AG10803 (cell line): Measurements from ENCODE around the gene ZSWIM8.

ENCODE experiments used
- DNase-seq: peaks from one replicate; pipeline ENCODE4 v3.0.0; 2010; ENCODE audit warnings: low read depth
- H3K4me3 ChIP-seq: 2 replicates; pipeline ENCODE4 v1.5.1; 2011; ENCODE audit warnings: mild to moderate bottlenecking, low read length, control low read depth
- TF ChIP-seq, protein P1 (sequence below): conservative IDR thresholded peaks from 2 replicates; pipeline ENCODE4 v1.5.1; 2011; ENCODE audit warnings: mild to moderate bottlenecking, low read length, control low read depth, inconsistent platforms

ZSWIM8 gene

DNA sequence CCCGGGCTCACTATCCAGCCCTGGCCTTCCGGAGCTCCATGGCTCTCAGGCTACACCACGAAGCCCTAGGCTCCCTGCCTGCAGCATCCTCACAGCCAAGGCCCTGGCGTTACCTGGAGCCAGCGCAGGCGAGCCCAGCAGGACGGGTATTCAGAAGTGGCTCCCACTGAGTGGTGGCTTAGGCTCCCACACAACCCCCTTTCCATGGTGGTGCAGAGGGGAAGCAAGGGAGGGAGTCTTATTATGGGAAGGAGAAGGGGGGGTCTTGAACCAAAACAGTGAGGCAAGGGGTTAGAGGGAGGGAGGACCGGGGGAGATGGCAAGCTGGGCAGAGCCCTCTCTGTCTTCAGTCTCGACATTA is 55.6 kb downstream of the ZSWIM8 start:
- TF ChIP-seq, protein P1, sequence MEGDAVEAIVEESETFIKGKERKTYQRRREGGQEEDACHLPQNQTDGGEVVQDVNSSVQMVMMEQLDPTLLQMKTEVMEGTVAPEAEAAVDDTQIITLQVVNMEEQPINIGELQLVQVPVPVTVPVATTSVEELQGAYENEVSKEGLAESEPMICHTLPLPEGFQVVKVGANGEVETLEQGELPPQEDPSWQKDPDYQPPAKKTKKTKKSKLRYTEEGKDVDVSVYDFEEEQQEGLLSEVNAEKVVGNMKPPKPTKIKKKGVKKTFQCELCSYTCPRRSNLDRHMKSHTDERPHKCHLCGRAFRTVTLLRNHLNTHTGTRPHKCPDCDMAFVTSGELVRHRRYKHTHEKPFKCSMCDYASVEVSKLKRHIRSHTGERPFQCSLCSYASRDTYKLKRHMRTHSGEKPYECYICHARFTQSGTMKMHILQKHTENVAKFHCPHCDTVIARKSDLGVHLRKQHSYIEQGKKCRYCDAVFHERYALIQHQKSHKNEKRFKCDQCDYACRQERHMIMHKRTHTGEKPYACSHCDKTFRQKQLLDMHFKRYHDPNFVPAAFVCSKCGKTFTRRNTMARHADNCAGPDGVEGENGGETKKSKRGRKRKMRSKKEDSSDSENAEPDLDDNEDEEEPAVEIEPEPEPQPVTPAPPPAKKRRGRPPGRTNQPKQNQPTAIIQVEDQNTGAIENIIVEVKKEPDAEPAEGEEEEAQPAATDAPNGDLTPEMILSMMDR, result no peak
- H3K4me3 ChIP-seq, result no peak overlapping the region
- no peak for DNase-seq

DNA sequence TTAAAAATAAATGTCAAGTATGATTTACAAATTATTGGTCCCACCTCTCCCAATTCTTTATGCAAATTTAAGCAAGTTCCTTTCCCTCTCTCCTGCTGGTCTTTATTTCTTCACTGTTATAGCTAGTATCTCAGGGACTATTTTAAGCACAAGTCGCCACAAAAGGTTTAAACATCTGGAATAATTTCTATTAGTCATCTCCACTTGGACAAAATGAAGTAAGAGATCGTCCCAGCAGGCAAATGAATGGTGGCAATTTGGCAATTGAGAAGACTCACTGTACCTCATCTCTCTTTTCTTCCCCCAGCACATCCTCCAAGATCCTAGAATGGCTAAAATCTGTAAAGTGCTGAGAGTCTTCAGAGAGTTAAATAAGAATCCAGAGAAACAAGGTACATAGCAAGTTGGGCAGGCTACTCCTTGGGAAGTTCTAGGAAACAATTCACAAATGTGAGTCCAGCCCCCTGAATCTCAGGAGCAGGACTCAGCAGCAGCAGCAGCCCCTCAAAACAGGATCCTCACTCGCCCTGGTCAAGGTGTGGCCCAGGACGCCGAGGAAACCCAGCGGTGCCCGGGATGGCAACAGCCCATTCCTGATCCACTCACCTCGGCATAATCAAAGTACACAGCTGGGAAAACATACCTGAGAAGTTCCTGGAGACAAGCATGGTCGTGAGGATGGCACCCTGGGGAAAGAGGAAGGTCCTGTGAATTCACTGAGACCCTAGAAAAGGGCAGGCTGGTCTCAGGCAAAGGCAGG is 56.3 kb downstream of the ZSWIM8 start:
- H3K4me3 ChIP-seq, result no peak overlapping the region
- TF ChIP-seq, protein P1, result no peak
- peak; percentile 74 for DNase-seq

DNA sequence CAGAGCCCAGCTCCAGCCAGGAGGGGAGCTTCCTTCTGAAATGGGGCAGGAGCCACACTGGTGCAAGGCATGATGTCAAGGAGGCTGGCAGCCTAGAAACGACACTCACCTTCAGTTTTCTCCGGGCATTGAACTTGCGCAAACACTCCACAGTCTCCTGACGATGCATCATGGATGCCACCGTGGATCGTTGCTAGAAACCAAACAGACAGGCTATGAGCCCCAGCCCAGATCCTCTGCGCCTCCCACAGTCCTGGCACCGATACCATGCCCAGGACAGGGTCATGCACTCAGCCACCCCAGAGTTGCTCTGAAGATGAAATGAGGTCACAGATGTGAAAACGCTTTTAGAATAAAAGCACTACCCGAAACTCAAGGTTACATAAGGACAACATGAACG is 56.9 kb downstream of the ZSWIM8 start:
- H3K4me3 ChIP-seq, result no peak overlapping the region
- TF ChIP-seq, protein P1, result no peak
- DNase-seq, result no peak

DNA sequence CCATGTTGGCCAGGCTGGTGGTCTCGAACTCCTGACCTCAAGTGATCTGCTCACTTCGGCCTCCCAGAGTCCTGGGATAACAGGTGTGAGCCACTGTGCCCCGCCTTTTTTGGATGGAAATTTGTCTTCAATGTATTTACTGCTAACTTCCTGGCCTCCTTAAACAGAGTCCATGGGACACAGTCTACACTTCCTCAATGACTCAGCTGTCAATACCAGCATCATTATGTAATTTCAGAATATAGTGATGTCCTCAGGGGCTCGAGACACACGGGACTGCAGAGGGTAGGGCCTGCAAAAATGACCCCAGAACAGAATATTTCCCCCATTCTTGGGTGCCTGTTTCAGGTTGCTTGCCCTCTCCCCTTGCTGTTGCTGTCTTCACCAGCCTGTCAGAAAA is 57.9 kb downstream of the ZSWIM8 start:
- DNase-seq, result no peak
- TF ChIP-seq, protein P1, result no peak
- H3K4me3 ChIP-seq, result no peak overlapping the region

DNA sequence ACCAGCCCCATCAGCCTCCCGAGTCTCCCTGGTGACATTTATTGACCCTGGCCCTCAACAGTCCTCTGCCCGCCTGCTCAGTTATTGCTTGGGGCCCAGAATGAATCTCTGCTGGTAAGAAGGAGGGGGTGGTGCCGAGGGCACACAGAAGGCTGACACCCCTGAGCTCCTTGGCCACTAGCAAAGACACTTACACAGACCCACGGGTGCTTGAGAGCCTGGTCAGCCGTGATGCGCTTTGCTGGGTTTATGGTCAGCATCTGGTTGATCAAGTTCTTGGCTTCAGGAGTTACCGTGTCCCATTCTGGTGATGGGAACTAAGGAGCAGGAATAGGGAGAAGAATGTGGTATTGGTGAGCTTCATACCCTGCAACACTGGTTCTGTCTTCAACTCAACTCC is 61.6 kb downstream of the ZSWIM8 start:
- no peak for DNase-seq
- TF ChIP-seq, protein P1, result no peak
- no peak overlapping the region for H3K4me3 ChIP-seq

DNA sequence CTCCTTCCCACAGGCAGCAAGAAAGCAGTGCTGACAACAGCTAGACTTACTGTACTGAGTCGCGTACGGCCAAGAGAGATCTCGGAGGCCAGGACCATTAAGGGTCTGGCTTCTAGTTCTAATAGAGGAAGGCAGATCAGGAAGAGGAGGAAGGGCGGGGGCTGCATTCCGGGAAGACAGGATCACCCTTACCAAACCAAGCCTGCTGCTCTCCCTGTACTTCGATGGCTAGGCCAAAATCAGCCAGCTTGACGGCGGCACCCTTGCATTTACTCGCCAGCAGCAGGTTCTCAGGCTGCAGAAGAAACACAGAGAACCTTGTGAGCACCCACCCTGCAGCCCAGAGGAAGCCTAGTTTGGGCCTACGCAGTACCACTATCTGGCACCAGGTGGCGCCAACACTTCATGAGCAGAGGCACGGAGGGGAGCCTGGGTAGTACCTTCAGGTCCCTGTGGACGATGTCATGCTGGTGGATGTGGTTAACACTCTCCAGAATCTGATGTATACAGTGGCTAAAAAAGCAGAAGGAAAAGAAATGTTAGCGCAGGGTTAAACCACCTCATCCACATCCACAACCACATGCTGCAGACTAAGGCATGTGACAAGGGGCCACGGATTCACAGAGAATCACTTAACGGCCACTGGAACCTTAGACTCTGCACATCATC is 63.5 kb downstream of the ZSWIM8 start:
- DNase-seq, result peak; percentile 78
- TF ChIP-seq, protein P1, result peak; percentile 99
- H3K4me3 ChIP-seq, result no peak overlapping the region

DNA sequence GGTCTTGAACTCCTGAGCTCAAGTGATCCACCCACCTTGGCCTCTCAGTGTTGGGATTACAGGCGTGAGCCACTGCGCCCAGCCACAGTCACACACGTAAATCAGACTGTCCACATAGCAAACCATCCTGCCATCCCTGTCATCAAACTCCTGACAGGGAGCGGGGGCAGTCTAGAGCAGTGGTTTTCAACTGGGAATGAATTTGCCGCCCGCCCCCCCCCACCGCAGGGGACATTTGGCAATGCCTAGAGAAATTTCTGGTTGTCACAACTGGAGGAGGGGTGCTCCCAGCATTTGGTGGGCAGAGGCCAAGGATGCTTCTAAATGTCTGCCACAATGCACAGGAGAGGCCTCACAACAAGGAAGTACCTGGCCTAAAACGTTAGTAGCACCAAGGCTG is 64.8 kb downstream of the ZSWIM8 start:
- DNase-seq, result no peak
- TF ChIP-seq, protein P1, result no peak
- no peak overlapping the region for H3K4me3 ChIP-seq
